GM21723 (cell line): ENCODE measurements around the gene PAPPA.

ENCODE experiments used
- ATAC-seq: cut with Tn5 transposase; IDR thresholded peaks from one replicate; pipeline ENCODE4 v1.9.1; 2021; ENCODE audit warnings: mild to moderate bottlenecking, moderate library complexity; ENCODE audit not compliant: unreplicated experiment

Gene PAPPA

DNA sequence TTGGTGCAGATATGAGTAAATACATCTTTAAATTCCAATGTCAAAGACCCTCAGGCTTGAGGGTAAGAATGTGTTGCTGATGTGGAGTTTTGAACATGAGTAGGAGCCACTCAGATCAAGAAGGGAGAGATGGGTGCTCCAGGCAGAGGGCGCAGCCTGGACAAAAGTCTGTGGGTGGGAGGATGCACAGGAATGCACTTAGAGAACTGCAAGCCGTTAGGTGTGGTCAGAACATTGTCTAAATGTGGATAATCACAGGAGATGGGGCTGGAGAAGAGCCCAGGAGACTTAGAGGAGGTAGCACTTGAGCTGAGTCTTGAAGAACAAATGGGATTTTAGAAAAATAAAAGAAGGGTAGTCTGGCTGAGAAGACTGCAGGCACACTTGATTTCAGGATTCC lies 255.5 kb downstream of the PAPPA start:
- no peak for ATAC-seq

DNA sequence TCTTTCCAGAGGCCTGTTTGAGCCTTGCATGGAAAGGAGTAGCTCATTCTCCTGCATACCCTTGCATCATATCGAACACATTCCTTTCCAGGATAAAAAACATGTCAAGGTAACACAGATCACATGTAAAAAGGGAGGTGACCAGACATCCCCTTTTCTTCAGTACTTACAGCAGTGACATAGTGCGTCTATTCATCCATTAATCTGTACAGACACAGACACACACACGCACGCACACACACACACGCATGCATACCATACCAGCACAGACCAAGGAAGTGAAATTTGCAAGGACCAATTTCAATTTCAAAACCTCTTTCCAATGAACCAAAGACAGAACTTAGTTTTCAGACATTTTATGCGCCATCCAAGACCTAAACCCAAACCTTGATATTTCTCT lies 256.0 kb downstream of the PAPPA start:
- ATAC-seq = no peak

GRCh38 chr9:116411506-116411905 lies 257.9 kb downstream of the PAPPA start:
- ATAC-seq = no peak

GRCh38 chr9:116414374-116414773 lies 260.8 kb downstream of the PAPPA start:
- ATAC-seq = no peak

- ATAC-seq = no peak
Observed at GRCh38 chr9:116416421-116416820, 262.8 kb downstream of the PAPPA start.

- ATAC-seq = no peak
Observed at GRCh38 chr9:116417464-116417863, 263.9 kb downstream of the PAPPA start.

- ATAC-seq = no peak
Observed at GRCh38 chr9:116419181-116419580, 265.6 kb downstream of the PAPPA start.

GRCh38 chr9:116420993-116421538 lies 267.5 kb downstream of the PAPPA start:
- no peak for ATAC-seq

DNA sequence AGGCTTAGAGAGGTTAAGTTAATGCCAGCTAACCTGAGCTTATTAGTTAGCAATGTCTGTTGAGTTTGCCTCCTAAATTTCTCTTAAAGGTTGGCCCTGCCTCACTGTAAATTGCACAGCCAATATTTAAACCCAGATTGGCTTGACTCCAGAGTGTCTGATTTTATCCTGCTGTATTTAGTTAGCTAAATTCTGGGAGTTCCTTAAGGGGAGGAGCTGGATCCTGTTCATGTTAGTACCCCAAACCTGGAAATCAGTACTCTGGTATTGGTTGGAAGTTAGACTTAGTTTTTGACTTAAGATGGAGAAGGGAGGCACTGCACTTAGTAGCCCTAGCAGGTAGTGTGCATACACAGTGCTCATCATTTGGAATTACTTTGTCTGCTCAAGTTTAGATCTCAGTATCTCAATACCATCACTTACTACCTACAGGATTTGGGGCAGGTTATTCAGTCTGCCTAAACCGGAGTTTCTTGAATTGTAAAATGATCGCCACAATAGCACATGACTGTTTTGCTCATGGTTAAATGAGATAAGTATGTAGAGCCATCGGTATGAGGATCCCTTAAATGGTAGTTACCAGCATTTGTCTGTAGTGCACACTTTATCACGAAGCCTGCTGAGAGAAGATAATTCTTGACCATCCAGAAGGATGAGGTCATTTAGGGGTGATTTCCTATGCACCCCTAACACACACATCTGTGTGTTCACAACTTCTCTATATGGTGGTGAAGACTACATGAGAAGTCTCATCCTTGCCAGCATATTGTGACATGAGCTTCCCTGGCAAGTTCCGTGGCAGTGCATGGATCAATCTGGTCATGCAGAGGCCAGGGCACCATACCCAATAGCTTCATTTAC lies 268.8 kb downstream of the PAPPA start:
- no peak for ATAC-seq

- ATAC-seq = no peak
Observed at GRCh38 chr9:116423149-116423548, 269.6 kb downstream of the PAPPA start.

- ATAC-seq = no peak
Observed at GRCh38 chr9:116425244-116425643, 271.7 kb downstream of the PAPPA start.

DNA sequence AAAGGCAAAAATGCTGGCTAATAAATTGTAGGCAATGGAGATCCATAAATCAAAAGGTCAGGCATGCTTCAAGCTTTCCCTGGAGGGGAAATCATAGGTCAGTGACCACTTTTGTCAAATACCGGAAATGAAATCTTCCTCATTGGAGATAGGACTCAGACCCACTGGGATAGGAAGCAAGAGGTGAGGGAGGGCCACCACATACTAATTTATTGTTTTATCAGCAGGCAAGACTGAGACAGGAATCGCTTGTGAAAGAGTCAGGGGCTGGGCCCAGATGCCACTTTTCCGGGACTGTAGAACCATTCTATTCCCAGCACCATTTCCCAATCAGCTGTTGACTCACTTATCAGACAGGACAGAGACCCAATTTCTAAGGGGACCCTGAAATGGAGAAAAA lies 277.3 kb downstream of the PAPPA start:
- no peak for ATAC-seq

- ATAC-seq = no peak
Observed at GRCh38 chr9:116432051-116432450, 278.5 kb downstream of the PAPPA start.

DNA sequence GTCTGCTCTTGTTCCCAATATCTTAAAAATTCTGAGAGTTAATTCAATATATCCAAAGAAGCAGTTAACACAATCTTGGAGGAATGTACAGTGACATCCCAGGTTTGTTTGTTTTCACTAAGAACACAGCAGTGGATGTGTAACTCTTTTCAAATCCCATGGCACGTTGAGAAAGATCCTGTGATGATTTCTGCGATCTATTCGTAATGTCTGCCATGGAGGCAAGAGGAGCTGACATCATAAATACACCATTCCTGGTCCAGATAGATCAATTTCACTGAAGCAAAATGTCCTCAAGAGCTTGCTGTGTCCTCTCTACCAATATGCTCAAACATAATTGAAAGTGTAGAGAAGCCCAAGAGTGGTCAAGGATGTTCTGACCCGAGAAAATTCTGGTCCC lies 280.7 kb downstream of the PAPPA start:
- ATAC-seq = no peak

GRCh38 chr9:116435706-116436105 lies 282.1 kb downstream of the PAPPA start:
- ATAC-seq = no peak

DNA sequence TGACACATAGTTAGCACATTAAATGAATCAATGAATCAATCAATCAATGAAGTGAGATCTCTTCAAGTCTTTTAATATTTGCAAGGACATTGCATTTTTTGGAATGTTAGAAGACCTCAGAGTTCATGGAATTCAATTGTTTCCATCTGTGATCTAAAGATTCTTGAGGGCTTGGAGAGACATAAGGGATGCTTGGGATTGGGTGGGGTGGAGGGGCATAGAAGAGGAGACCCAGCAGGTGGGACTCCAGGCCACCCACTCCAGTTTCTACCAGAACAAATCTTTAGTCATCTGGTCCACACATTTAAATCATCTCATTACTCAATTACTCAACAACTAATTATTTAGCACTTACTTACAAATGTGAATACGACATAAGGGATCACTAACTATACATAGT lies 282.5 kb downstream of the PAPPA start:
- no peak for ATAC-seq

- no peak for ATAC-seq
Observed at GRCh38 chr9:116437411-116438370, 284.1 kb downstream of the PAPPA start.

GRCh38 chr9:116442528-116442927 lies 288.9 kb downstream of the PAPPA start:
- no peak for ATAC-seq

GRCh38 chr9:116447934-116448333 lies 294.3 kb downstream of the PAPPA start:
- no peak for ATAC-seq

GRCh38 chr9:116448431-116448830 lies 294.8 kb downstream of the PAPPA start:
- no peak for ATAC-seq

DNA sequence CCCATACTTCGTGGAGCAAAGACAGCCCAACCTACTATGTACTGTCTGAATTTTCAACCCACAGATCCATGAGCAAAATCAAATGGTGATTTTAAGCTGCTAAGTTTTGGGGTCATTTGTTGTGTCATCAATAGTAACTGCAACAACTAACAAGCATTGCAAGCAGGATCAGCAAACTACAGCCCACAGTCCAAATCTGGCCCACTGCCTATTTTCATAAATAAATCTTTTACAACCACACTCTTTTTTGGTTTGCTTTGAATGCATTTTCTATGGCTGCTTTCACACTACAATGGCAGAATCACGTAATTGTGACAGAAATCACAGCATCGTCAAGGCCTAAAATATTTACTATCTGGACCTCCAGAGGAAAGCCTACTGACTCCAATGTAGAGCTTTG lies 296.4 kb downstream of the PAPPA start:
- no peak for ATAC-seq
